Endothelial cell (in vitro differentiated cells): ENCODE data around the gene CS. TPM values are rescaled to one million over a fixed set of nuclear protein-coding genes. Genes with fewer than 3 reads are reported as not detected.

Experiments used
- DNase-seq: peaks from one replicate; pipeline ENCODE4 v3.0.0; 2021; ENCODE audit warnings: low spot score
- H3K27ac Mint-ChIP-seq: one replicate; pipeline ENCODE4 v1.8.0; 2021; ENCODE audit warnings: mixed read lengths, inconsistent platforms; ENCODE audit not compliant: unreplicated experiment
- H3K27me3 Mint-ChIP-seq: one replicate; pipeline ENCODE4 v1.8.0; 2021; ENCODE audit warnings: mild to moderate bottlenecking, moderate library complexity, mixed read lengths, inconsistent platforms; ENCODE audit not compliant: unreplicated experiment
- H3K36me3 Mint-ChIP-seq: one replicate; pipeline ENCODE4 v1.8.0; 2021; ENCODE audit warnings: mild to moderate bottlenecking, low read depth, mixed read lengths, inconsistent platforms; ENCODE audit not compliant: unreplicated experiment
- H3K4me1 Mint-ChIP-seq: one replicate; pipeline ENCODE4 v1.8.0; 2021; ENCODE audit warnings: mild to moderate bottlenecking, mixed read lengths, inconsistent platforms; ENCODE audit not compliant: unreplicated experiment
- H3K4me3 Mint-ChIP-seq: one replicate; pipeline ENCODE4 v1.8.0; 2021; ENCODE audit warnings: mild to moderate bottlenecking, mixed read lengths, inconsistent platforms; ENCODE audit not compliant: unreplicated experiment
- H3K9me3 Mint-ChIP-seq: one replicate; pipeline ENCODE4 v1.8.0; 2021; ENCODE audit warnings: mixed read lengths, inconsistent platforms; ENCODE audit not compliant: unreplicated experiment
- total RNA-seq: library from RNA; stranded (reverse); fragmentation: NEBNext Ultra II Directional; extraction: Animal tissue kit (Norgen Biotek cat#: 25700); gene quantifications from one replicate; pipeline ENCODE4 v1.2.1, GENCODE V29; 2021; ENCODE audit not compliant: unreplicated experiment
- TF ChIP-seq, protein P1 (sequence below): fragments of 200-600 bp; sonication (generic); IDR thresholded peaks from one replicate; pipeline ENCODE4 v1.5.0; 2021; ENCODE audit warnings: antibody characterized with exemption; ENCODE audit not compliant: unreplicated experiment

CS gene
- total RNA-seq, 1 donor from 2014 or later: 187 TPM

DNA sequence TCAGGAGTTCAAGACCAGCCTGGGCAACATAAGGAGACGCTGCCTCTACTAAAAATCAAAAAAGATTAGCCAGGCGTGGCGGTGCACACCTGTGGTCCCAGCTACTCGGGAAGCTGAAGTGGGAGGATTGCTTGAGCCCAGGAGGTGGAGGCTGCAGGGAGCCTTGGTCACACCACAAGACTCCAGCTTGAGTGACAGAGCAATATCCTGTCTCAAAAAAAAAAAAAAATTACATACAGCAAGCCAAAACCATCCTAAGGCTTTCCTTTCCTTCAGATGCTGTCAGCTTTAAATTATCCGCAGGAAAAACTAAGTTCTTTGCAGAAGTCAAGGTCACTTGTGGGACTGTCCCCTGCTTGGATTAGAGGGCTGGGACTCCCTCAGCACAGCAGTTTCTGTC is 1.3 kb downstream of the CS start:
- H3K4me3 Mint-ChIP-seq: peak overlapping the region; percentile 97
- no peaks in the 10 kb centered on the region for H3K9me3 Mint-ChIP-seq
- H3K27ac Mint-ChIP-seq: no peak overlapping the region
- peaks cover 7% of the 10 kb centered on the region for H3K27me3 Mint-ChIP-seq
- TF ChIP-seq, protein P1, sequence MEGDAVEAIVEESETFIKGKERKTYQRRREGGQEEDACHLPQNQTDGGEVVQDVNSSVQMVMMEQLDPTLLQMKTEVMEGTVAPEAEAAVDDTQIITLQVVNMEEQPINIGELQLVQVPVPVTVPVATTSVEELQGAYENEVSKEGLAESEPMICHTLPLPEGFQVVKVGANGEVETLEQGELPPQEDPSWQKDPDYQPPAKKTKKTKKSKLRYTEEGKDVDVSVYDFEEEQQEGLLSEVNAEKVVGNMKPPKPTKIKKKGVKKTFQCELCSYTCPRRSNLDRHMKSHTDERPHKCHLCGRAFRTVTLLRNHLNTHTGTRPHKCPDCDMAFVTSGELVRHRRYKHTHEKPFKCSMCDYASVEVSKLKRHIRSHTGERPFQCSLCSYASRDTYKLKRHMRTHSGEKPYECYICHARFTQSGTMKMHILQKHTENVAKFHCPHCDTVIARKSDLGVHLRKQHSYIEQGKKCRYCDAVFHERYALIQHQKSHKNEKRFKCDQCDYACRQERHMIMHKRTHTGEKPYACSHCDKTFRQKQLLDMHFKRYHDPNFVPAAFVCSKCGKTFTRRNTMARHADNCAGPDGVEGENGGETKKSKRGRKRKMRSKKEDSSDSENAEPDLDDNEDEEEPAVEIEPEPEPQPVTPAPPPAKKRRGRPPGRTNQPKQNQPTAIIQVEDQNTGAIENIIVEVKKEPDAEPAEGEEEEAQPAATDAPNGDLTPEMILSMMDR: no peak
- peaks cover 4% of the 10 kb centered on the region for H3K36me3 Mint-ChIP-seq
- no peak for DNase-seq
- peaks cover 10% of the 10 kb centered on the region for H3K4me1 Mint-ChIP-seq

DNA sequence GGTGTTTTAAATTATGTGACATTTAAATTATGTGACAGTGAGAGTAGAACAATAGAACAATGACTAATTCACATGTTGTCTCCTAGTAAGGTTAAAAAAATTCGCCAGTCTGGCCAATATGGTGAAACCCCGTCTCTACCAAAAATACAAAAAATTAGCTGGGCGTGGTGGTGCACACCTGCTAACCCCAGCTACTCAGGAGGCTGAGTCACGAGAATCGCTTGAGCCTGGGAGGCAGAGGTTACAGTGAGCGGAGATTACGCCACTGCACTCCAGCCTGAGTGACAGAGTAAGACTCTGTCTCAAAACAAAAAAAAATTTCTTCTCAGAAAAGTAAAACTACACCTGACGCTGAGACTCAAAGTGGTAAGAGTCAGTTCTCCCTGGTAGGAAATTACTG is 2.7 kb downstream of the CS start:
- Mint-ChIP-seq H3K9me3 (no peaks in the 10 kb centered on the region), H3K27ac (no peak overlapping the region), H3K36me3 (peaks cover 4% of the 10 kb centered on the region), H3K4me1 (peaks cover 10% of the 10 kb centered on the region), H3K27me3 (peaks cover 7% of the 10 kb centered on the region), H3K4me3 (no peak overlapping the region)
- no peak for DNase-seq
- TF ChIP-seq, protein P1: no peak

DNA sequence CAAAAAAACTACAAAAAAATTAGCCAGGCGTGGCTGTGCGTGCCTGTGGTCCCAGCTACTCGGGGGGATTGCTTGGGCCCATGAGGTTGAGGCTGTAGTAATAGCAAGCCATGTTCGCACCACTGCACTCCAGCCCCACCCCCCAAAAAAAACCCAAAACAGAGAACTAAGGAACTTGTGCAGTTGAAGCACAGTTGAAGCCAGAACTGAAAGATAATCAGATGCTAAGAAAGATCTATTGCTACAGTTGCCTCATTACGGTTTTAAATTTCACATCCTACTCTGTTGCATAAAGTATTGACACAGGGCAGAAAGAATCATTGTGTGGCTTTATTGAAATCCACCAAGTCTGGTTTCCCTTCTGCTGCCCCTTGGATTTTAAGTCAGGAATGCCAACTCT is 3.8 kb downstream of the CS start:
- H3K4me3 Mint-ChIP-seq: no peak overlapping the region
- H3K4me1 Mint-ChIP-seq: peaks cover 10% of the 10 kb centered on the region
- H3K27me3 Mint-ChIP-seq: peaks cover 6% of the 10 kb centered on the region
- H3K36me3 Mint-ChIP-seq: peaks cover 4% of the 10 kb centered on the region
- H3K27ac Mint-ChIP-seq: no peak overlapping the region
- TF ChIP-seq, protein P1: no peak
- no peak for DNase-seq
- H3K9me3 Mint-ChIP-seq: no peaks in the 10 kb centered on the region

DNA sequence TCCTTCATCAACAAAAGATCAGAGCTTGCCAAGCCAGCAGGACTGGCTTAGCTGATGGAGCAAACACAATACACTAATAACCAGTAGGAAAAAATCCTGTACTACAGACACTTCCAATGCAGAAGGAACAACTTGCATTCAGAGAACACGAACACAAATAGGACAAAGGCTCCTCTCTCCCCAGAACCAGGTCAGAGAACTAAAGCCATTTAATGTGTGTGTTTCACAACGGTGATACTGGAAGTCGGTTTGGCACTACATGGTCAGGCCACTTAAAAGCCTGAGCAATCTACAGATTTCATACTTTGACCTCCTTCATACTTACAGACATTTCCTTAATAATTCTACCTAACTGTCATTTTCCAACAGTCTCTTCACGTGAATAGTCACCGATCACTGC is 6.3 kb downstream of the CS start:
- no peaks in the 10 kb centered on the region for H3K27me3 Mint-ChIP-seq
- TF ChIP-seq, protein P1: no peak
- no peak overlapping the region for H3K27ac Mint-ChIP-seq
- no peaks in the 10 kb centered on the region for H3K9me3 Mint-ChIP-seq
- DNase-seq: no peak
- H3K4me1 Mint-ChIP-seq: no peaks in the 10 kb centered on the region
- peaks cover 10% of the 10 kb centered on the region for H3K36me3 Mint-ChIP-seq
- no peak overlapping the region for H3K4me3 Mint-ChIP-seq

DNA sequence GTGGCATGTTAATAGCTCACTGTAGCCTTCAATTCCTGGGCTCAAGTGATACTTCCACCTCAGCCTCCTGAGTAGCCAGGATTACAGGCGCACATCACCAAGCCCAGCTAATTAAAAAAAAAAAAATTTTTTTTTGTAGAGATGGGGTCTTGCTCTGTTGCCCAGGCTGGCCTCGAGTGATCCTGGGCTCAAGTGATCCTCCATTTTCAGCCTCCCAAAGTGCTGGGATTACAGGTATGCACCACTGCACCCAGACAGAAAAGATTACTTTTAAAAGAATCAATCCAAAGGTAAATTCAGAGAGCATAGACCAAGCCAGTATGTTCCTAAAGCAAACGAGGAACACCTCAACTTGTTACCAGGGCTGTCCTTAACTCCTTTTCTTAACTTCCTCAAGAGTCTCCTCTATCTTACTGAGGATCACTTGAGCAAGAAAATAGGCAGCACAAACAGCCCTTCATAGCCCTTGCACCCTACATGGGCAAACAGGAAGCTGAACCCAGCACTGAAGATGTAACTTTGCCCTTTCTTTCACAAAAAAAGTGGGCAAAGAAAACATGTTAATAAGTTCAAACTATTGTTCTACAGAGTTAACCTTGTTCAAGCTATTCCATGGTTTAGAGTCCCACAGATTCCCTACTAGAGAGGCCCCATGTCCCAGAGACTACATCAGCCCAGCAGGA is 11.3 kb downstream of the CS start:
- no peaks in the 10 kb centered on the region for H3K9me3 Mint-ChIP-seq
- TF ChIP-seq, protein P1: no peak
- no peak for DNase-seq
- H3K4me1 Mint-ChIP-seq: no peaks in the 10 kb centered on the region
- peaks cover 12% of the 10 kb centered on the region for H3K36me3 Mint-ChIP-seq
- no peak overlapping the region for H3K4me3 Mint-ChIP-seq
- H3K27me3 Mint-ChIP-seq: peaks cover 3% of the 10 kb centered on the region
- no peak overlapping the region for H3K27ac Mint-ChIP-seq
